ENCODE results near the gene LRP4. TPM values are rescaled to one million over a fixed set of nuclear protein-coding genes. Genes with fewer than 3 reads are reported as not detected.
A peak's percentile ranks its signal among the peaks of the same experiment; 100 is the strongest.
"Not testable (repeated sequence)": the region's sequence is repeated elsewhere in the genome, so short reads cannot be mapped to it uniquely, and the experiment has no call there.

The LRP4 gene
- polyA plus RNA-seq, 1 experiment = 3.8 TPM

- TF ChIP-seq CTCF (IDR thresholded peaks at IDR 0.05; ENCODE audit: low read depth, low read length) = no peak
- CTCF ChIA-PET = interaction anchor here (0.6 kb wide), 1 partner anchor 778 kb away, joined by 3 read pairs; no protein-coding TSS in a partner anchor
These were observed 23.8 kb upstream of the LRP4 start for GRCh38 chr11:46942172-46942571.

GRCh38 chr11:46936138-46937110, 18.1 kb upstream of the LRP4 start, which contains the start of gene CSTPP1:
TSS of gene CSTPP1 (plus strand) at chr11:46936761. CDS start at chr11:46936806, 45 bp downstream.
- TF ChIP-seq CTCF (IDR thresholded peaks at IDR 0.05; ENCODE audit: low read depth, low read length) = no peak
- ChIA-PET CTCF (interaction anchor here (0.7 to 1.4 kb wide), 5 partner anchors 20 to 437 kb away, joined by 3 to 9 read pairs (median 4); no protein-coding TSS in a partner anchor), POLR2A (interaction anchor here (0.7 to 1.1 kb wide), 4 partner anchors 16 to 217 kb away, joined by 3 to 4 read pairs (median 3); no protein-coding TSS in a partner anchor)
- no peaks in the 10 kb centered on the region for H3K9me3 ChIP-seq (ENCODE audit: control insufficient read depth, insufficient read depth, low read length)
- peak within 1 kb of the TSS; percentile 83 for H3K4me3 ChIP-seq (ENCODE audit: low read depth, low read length)
- DNase-seq (ENCODE audit: low read depth, low spot score) = peak; percentile 86
- H3K27me3 ChIP-seq (ENCODE audit: control insufficient read depth, insufficient read depth, low read length) = no peaks in the 10 kb centered on the region
- H3K27ac ChIP-seq (ENCODE audit: low read depth, low read length) = no peak within 1 kb of the TSS

More at GRCh38 chr11:46942172-46942571, 23.8 kb upstream of the LRP4 start:
- H3K9me3 ChIP-seq (ENCODE audit: control insufficient read depth, insufficient read depth, low read length) = no peaks in the 10 kb centered on the region
- no peaks in the 10 kb centered on the region for H3K27me3 ChIP-seq (ENCODE audit: control insufficient read depth, insufficient read depth, low read length)
- no peak overlapping the region for H3K27ac ChIP-seq (ENCODE audit: low read depth, low read length)
- DNase-seq (ENCODE audit: low read depth, low spot score) = no peak
- POLR2A ChIA-PET = interaction anchor here (0.9 kb wide), 1 partner anchor 94 kb away, joined by 3 read pairs; no protein-coding TSS in a partner anchor
- H3K4me3 ChIP-seq (ENCODE audit: low read depth, low read length) = no peak overlapping the region

GRCh38 chr11:46930089-46930488, 11.7 kb upstream of the LRP4 start:
- ChIA-PET POLR2A (no interaction called here), CTCF (interaction anchor here (0.7 kb wide), 1 partner anchor 76 kb away, joined by 3 read pairs; no protein-coding TSS in a partner anchor)

GRCh38 chr11:46928701-46929100, 10.4 kb upstream of the LRP4 start:
- H3K27me3 ChIP-seq (ENCODE audit: control insufficient read depth, insufficient read depth, low read length); H3K9me3 ChIP-seq (ENCODE audit: control insufficient read depth, insufficient read depth, low read length); H3K4me3 ChIP-seq (ENCODE audit: low read depth, low read length); POLR2A ChIA-PET; CTCF ChIA-PET; DNase-seq (ENCODE audit: low read depth, low spot score); H3K27ac ChIP-seq (ENCODE audit: low read depth, low read length): not testable (repeated sequence)

More at GRCh38 chr11:46930089-46930488, 11.7 kb upstream of the LRP4 start:
- H3K27me3 ChIP-seq (ENCODE audit: control insufficient read depth, insufficient read depth, low read length) = no peaks in the 10 kb centered on the region
- H3K27ac ChIP-seq (ENCODE audit: low read depth, low read length) = no peak overlapping the region
- H3K4me3 ChIP-seq (ENCODE audit: low read depth, low read length) = no peak overlapping the region
- peaks cover 3% of the 10 kb centered on the region; the same call in 1 of the 2 replicates for H3K9me3 ChIP-seq (ENCODE audit: control insufficient read depth, insufficient read depth, low read length)
- no peak for DNase-seq (ENCODE audit: low read depth, low spot score)
- TF ChIP-seq CTCF (IDR thresholded peaks at IDR 0.05; ENCODE audit: low read depth, low read length) = no peak

GRCh38 chr11:46927928-46928327, 9.6 kb upstream of the LRP4 start:
- H3K27me3 ChIP-seq (ENCODE audit: control insufficient read depth, insufficient read depth, low read length); POLR2A ChIA-PET; H3K27ac ChIP-seq (ENCODE audit: low read depth, low read length); CTCF ChIA-PET; DNase-seq (ENCODE audit: low read depth, low spot score); H3K9me3 ChIP-seq (ENCODE audit: control insufficient read depth, insufficient read depth, low read length); H3K4me3 ChIP-seq (ENCODE audit: low read depth, low read length): not testable (repeated sequence)
